Activated CD4-positive, alpha-beta memory T cell treated with anti-CD3 and anti-CD28 coated beads for 36 hours (primary cell): ENCODE data around the gene PDE4B. TPM values are rescaled to one million over a fixed set of nuclear protein-coding genes. Genes with fewer than 3 reads are reported as not detected.

Experiments used
- CTCF ChIA-PET: fragments of 350-600 bp; sonication (Branson Sonifier 250); formaldehyde crosslinking; loops from one replicate; lab custom pipeline; 2021; ENCODE audit warnings: antibody characterized with exemption, inconsistent platforms; lab: Charles Lee
- POLR2A ChIA-PET: fragments of 350-600 bp; sonication (Branson Sonifier 250); formaldehyde crosslinking; loops from one replicate; lab custom pipeline; 2021; ENCODE audit warnings: antibody characterized with exemption; lab: Charles Lee
- DNase-seq: peaks from one replicate; pipeline ENCODE4 v3.0.0-alpha.2; 2020
- H3K27ac Mint-ChIP-seq: one replicate; pipeline ENCODE4 v1.8.0; 2021; ENCODE audit warnings: mixed read lengths
- H3K27me3 Mint-ChIP-seq: one replicate; pipeline ENCODE4 v1.8.0; 2021; ENCODE audit warnings: mixed read lengths
- H3K36me3 Mint-ChIP-seq: one replicate; pipeline ENCODE4 v1.8.0; 2021; ENCODE audit warnings: mixed read lengths
- H3K4me1 Mint-ChIP-seq: one replicate; pipeline ENCODE4 v1.8.0; 2021; ENCODE audit warnings: low read depth, mixed read lengths
- H3K4me3 Mint-ChIP-seq: one replicate; pipeline ENCODE4 v1.8.0; 2021; ENCODE audit warnings: mild to moderate bottlenecking, mixed read lengths
- H3K9me3 Mint-ChIP-seq: one replicate; pipeline ENCODE4 v1.8.0; 2021; ENCODE audit warnings: mixed read lengths
- intact Hi-C: fragments of 100-400 bp; cut with micrococcal nuclease; formaldehyde crosslinking; loops from one replicate; pipeline ENCODE4 v1.15.1; 2023
- total RNA-seq, 2 experiments: library from RNA; stranded (reverse); gene quantifications; one replicate each; pipeline ENCODE4 v1.2.3, GENCODE V29; 2021

Gene PDE4B
- total RNA-seq, 2 experiments from 2014 or later = 34.7 to 38.3 TPM

DNA sequence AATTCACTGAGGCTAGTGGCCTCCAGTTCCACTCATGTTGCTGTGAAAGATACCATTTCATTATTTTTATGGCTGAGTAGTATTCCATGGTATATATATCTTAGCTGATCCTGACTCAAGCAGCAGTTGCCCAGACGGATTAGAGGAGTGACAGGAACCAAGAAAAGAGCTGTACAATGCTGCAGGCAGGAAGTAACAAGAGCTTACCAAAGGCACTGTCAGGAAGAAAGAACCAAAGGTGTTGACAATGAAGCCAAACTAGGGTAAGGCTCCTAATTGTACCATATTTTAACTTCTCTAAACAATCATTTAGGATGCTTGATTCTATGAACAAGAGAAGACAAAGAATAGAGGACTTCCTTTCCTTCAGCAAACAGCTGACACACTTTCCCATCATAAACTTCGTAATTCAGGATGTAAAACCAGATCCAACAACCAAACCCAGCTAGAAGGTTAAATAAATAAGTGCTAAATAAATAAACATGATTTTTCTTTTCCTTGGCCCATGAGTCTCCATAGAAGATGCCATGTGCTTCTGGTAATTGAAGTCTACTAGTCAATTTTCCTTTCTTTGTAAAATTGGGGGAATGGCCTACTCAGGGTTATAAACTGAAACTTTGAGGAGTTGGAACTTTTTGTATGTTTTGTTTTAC is 493.0 kb downstream of the PDE4B start:
- DNase-seq = no peak
- intact Hi-C loops = loop anchor here (10.0 kb wide), 3 partner anchors 639 to 1399 kb away; partner anchors contain the start of genes DNAI4, GADD45A and MIER1
- Mint-ChIP-seq H3K4me3 (no peak overlapping the region), H3K4me1 (peaks cover 83% of the 10 kb centered on the region), H3K27ac (peak overlapping the region; percentile 8), H3K9me3 (no peaks in the 10 kb centered on the region), H3K27me3 (no peaks in the 10 kb centered on the region), H3K36me3 (no peaks in the 10 kb centered on the region)
- ChIA-PET CTCF (interaction anchor here (0.6 to 2.4 kb wide), 5 partner anchors 11 to 562 kb away, joined by 3 to 8 read pairs (median 3); no protein-coding TSS in a partner anchor), POLR2A (interaction anchor here (1.0 to 2.5 kb wide), 2 partner anchors 59 to 150 kb away, joined by 3 to 6 read pairs; no protein-coding TSS in a partner anchor)

DNA sequence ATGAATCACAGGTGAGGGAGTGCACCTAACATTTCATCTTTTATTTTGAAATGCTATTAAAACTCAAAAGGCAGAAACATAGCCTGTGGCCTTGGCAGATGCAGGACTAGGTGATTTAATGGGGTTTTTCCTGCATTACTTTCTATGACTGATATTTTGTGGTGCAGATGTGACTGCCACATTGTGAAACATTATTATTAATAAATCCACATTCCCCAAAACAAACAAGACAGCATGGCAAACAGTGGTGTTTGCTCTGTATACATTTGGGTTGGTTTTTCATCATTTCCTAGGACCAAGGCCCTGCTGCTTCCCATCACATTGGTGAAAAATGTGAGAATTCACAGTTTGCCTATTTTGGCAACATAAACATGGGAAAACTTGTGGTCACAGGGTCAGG is 493.6 kb downstream of the PDE4B start:
- DNase-seq = no peak
- ChIA-PET POLR2A (interaction anchor here (1.0 to 2.5 kb wide), 2 partner anchors 59 to 150 kb away, joined by 3 to 6 read pairs; no protein-coding TSS in a partner anchor), CTCF (interaction anchor here (0.7 to 2.4 kb wide), 4 partner anchors 12 to 150 kb away, joined by 3 to 8 read pairs (median 4); no protein-coding TSS in a partner anchor)
- H3K27ac Mint-ChIP-seq = peak overlapping the region; percentile 8
- intact Hi-C loops = loop anchor here (10.0 kb wide), 3 partner anchors 638 to 1398 kb away; partner anchors contain the start of genes DNAI4, GADD45A and MIER1
- peaks cover 84% of the 10 kb centered on the region for H3K4me1 Mint-ChIP-seq
- H3K9me3 Mint-ChIP-seq = no peaks in the 10 kb centered on the region
- H3K4me3 Mint-ChIP-seq = no peak overlapping the region
- no peaks in the 10 kb centered on the region for H3K36me3 Mint-ChIP-seq
- no peaks in the 10 kb centered on the region for H3K27me3 Mint-ChIP-seq

DNA sequence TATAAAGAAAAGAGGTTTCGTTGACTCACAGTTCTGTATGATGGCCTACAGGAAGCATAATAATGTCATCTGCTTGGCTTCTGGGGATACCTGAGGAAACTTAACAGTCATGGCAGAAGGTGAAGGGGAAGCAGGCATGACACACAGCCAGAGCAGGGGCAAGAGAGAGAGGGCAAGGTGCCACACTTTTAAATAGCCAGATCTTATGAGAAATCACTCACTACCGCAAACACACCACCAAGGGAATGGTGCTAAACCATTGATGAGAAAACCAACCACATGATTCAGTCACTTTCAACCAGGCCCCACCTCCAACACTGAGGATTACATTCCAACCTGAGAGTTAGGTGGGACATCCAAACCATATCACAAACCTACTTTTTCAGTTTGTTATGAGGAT is 495.4 kb downstream of the PDE4B start:
- Mint-ChIP-seq H3K4me1 (peaks cover 73% of the 10 kb centered on the region), H3K36me3 (no peaks in the 10 kb centered on the region), H3K9me3 (no peaks in the 10 kb centered on the region), H3K4me3 (no peak overlapping the region), H3K27ac (peak overlapping the region; percentile 20), H3K27me3 (no peaks in the 10 kb centered on the region)
- intact Hi-C loops = loop anchor here (1.0 to 10.0 kb wide), 4 partner anchors 13 to 1397 kb away; partner anchors contain the start of genes DNAI4, GADD45A and MIER1
- ChIA-PET CTCF (interaction anchor here (1.2 to 1.3 kb wide), 2 partner anchors 44 to 156 kb away, joined by 3 to 4 read pairs; no protein-coding TSS in a partner anchor), POLR2A (no interaction called here)
- DNase-seq = peak; percentile 62

DNA sequence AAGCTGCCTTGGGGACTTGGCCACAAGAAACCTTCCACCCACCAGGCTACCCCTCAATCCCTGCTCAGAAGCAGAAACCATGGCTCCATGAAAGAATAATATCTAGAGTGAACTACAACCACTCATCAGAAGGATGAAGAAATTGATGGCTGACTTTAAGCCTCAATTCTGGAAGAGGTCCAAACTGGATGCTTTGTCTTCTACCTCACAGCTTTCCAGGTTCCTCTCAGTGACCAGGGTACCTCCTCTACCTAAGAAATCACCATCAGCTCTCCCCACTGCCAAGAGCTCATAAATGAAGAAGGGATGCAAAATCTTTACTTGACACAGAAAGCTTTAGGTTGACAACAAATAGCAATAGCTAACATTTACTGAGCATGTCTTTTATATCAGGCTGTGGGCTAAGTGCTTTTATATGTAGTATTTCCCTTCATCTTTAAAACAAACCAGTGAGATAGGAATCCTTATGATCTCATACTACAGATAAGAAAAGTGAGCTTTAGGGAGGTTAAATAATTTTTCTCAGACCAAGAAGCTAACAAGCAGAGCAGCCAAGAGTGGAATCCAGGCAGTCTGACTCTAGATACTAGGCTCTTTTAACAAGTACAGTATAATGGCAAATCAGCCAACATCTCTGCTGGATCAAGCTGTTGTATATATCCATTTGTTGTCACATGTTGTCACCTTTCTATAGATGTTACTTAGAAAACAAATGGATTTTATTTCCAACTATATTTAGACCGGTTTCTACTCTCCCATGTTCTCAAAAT is 498.3 kb downstream of the PDE4B start:
- Mint-ChIP-seq H3K9me3 (no peaks in the 10 kb centered on the region), H3K4me1 (peaks cover 61% of the 10 kb centered on the region), H3K27ac (no peak overlapping the region), H3K27me3 (no peaks in the 10 kb centered on the region), H3K36me3 (no peaks in the 10 kb centered on the region), H3K4me3 (no peak overlapping the region)
- intact Hi-C loops = no loop called here
- CTCF ChIA-PET = interaction anchor here (0.7 kb wide), 1 partner anchor 9 kb away, joined by 3 read pairs; no protein-coding TSS in a partner anchor
- DNase-seq = no peak
- POLR2A ChIA-PET = interaction anchor here (0.6 to 1.2 kb wide), 5 partner anchors 10 to 42 kb away, joined by 3 to 5 read pairs (median 3); no protein-coding TSS in a partner anchor

DNA sequence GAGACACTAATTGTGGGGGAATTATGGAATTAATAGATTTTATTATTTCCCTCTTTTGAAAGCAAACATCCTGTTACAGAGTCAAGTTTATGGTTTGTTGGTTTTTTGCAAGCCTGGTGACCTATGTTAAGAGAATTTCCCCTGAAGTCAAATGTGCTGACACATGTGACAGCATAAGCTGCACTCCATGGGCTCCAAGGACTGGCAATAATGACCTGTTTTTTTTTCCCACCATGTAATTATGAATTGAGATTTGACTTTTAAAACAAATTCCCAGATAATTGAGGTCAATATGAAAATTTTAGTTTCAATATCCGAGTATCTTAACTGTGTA is 498.8 kb downstream of the PDE4B start:
- Mint-ChIP-seq H3K27ac (no peak overlapping the region), H3K4me1 (peaks cover 61% of the 10 kb centered on the region), H3K4me3 (no peak overlapping the region), H3K27me3 (no peaks in the 10 kb centered on the region), H3K36me3 (no peaks in the 10 kb centered on the region), H3K9me3 (no peaks in the 10 kb centered on the region)
- CTCF ChIA-PET = interaction anchor here (1.3 kb wide), 1 partner anchor 49 kb away, joined by 4 read pairs; no protein-coding TSS in a partner anchor
- POLR2A ChIA-PET = interaction anchor here (1.2 kb wide), 2 partner anchors 9 to 11 kb away, joined by 3 to 5 read pairs; no protein-coding TSS in a partner anchor
- intact Hi-C loops = no loop called here
- DNase-seq = no peak

DNA sequence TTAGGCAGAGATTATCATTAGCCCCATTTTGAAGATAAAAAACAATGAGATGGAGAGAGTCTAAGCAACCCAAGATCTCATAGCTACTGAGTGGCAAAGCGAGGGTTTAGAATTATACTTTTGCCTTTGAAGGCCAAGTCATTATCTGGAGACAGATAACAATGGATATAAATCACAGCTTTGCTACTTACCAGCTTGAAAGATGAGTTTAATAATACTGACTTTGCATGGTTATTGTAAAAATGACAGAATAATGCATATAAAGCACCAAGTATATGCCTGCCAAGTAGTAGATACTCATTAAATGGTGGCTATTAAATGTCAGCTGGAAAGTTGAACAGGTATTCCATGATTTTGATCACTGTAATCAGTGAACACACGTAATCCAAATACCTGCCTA is 499.6 kb downstream of the PDE4B start:
- intact Hi-C loops = no loop called here
- Mint-ChIP-seq H3K36me3 (no peaks in the 10 kb centered on the region), H3K27ac (no peak overlapping the region), H3K27me3 (no peaks in the 10 kb centered on the region), H3K9me3 (no peaks in the 10 kb centered on the region), H3K4me1 (peaks cover 65% of the 10 kb centered on the region), H3K4me3 (no peak overlapping the region)
- CTCF ChIA-PET = interaction anchor here (1.3 kb wide), 1 partner anchor 50 kb away, joined by 4 read pairs; no protein-coding TSS in a partner anchor
- no peak for DNase-seq
- POLR2A ChIA-PET = interaction anchor here (1.1 to 1.2 kb wide), 2 partner anchors 11 to 17 kb away, joined by 3 to 4 read pairs; no protein-coding TSS in a partner anchor

DNA sequence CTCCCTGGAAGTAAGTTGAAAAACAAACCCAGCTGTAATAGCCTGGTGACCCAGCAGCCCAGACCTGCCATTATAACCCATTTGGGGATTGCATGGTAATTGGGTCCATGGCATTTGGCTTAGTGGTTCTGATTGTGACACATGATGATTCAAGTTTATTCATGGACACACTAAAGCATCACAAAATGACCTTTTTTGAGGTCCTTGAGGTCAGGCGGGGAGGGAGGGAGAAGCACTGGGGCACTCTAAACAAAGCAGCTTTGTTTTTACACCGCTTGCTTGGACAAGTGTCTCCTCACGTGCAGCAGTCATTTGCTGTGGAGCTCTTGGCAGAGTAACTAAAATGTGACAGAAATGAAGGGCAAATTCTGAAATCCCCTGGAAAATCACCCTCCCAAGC is 500.2 kb downstream of the PDE4B start:
- Mint-ChIP-seq H3K27me3 (no peaks in the 10 kb centered on the region), H3K9me3 (no peaks in the 10 kb centered on the region), H3K27ac (no peak overlapping the region), H3K4me1 (peaks cover 62% of the 10 kb centered on the region), H3K4me3 (no peak overlapping the region), H3K36me3 (no peaks in the 10 kb centered on the region)
- ChIA-PET CTCF (interaction anchor here (1.3 kb wide), 1 partner anchor 50 kb away, joined by 4 read pairs; no protein-coding TSS in a partner anchor), POLR2A (interaction anchor here (1.1 kb wide), 1 partner anchor 18 kb away, joined by 4 read pairs; no protein-coding TSS in a partner anchor)
- no peak for DNase-seq
- intact Hi-C loops = no loop called here

DNA sequence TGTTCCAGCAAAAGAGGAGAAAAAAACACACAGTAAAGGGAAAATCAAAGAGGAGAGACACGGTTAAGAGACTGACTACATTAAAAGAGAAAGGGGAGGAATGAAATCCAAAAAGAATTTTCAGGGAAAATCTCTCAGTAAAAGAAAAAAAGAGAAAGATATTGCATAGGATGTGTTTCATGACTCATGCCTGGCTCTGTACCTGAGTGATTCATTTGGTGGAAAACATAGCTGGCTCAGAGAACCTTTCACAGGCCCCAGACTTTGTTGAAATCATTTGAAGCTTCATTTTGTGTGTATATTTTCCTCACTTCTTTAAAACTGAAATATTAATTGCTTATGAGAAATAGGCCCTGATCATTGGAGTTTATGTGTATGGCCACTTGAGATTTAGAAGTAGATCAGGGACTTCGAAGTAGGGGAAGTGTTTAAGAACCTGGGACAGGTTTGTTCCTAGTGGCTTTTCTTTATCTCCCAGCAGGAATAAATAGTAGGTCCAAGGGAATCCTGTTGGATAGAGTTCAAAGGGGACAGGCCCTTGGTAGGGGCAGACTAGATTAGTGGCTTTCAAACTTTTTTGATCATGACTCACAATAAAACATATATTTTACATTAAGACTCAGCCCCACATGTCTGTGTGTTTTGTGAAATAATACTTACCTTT is 502.1 kb downstream of the PDE4B start:
- H3K4me3 Mint-ChIP-seq = no peak overlapping the region
- POLR2A ChIA-PET = interaction anchor here (0.9 to 1.0 kb wide), 2 partner anchors 13 to 37 kb away, joined by 4 read pairs; no protein-coding TSS in a partner anchor
- H3K27me3 Mint-ChIP-seq = no peaks in the 10 kb centered on the region
- no peaks in the 10 kb centered on the region for H3K36me3 Mint-ChIP-seq
- no peaks in the 10 kb centered on the region for H3K9me3 Mint-ChIP-seq
- CTCF ChIA-PET = interaction anchor here (0.9 to 1.7 kb wide), 2 partner anchors 31 to 152 kb away, joined by 3 to 5 read pairs; no protein-coding TSS in a partner anchor
- H3K4me1 Mint-ChIP-seq = peaks cover 56% of the 10 kb centered on the region
- no peak for DNase-seq
- peak overlapping the region; percentile 68 for H3K27ac Mint-ChIP-seq
- intact Hi-C loops = no loop called here

DNA sequence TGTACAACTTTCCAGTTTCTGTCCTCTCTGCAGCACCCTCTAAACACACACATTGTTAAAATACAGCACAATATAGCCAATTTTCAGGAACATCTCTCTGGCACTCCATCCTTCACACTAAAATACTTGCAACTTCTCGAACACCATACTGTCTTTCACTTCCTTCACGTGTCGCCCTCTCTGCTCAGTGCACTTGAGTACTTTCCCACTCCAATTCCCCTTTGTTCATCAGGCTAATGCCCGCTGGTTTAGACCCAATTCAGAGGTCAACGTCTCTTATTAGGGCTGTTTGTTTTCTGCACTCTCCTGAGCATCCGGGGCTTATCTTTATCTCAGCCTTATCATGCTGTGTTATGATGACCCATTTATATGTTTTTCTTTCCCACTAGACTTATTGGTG is 503.1 kb downstream of the PDE4B start:
- POLR2A ChIA-PET = no interaction called here
- no peak for DNase-seq
- intact Hi-C loops = no loop called here

DNA sequence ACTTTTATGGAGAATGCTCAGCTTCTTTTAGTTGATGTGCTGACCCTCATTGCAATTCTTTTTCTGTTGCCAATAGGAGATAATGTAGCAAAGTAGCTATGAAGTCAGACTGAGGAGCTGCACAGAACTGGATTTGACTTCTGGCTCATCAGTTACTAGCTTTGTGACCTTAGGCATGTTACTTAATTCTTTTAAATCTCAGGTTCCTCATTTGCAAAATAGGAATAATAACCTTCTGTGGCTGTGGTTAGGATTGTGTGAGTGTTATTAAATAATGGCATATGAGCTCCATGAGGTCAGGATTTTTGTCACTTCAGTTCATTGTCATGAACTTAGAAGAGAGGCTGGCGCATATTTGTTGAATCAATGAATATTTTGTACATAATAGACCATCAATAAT is 503.7 kb downstream of the PDE4B start:
- Mint-ChIP-seq H3K4me3 (no peak overlapping the region), H3K9me3 (no peaks in the 10 kb centered on the region), H3K27me3 (no peaks in the 10 kb centered on the region), H3K36me3 (no peaks in the 10 kb centered on the region), H3K4me1 (peaks cover 53% of the 10 kb centered on the region), H3K27ac (no peak overlapping the region)
- CTCF ChIA-PET = interaction anchor here (0.7 to 0.8 kb wide), 2 partner anchors 32 to 47 kb away, joined by 3 to 4 read pairs; no protein-coding TSS in a partner anchor
- intact Hi-C loops = no loop called here
- POLR2A ChIA-PET = no interaction called here
- no peak for DNase-seq

More for the DNA sequence above, 503.1 kb downstream of the PDE4B start:
- H3K4me1 Mint-ChIP-seq = peaks cover 54% of the 10 kb centered on the region
- no peaks in the 10 kb centered on the region for H3K27me3 Mint-ChIP-seq
- H3K36me3 Mint-ChIP-seq = no peaks in the 10 kb centered on the region
- no peak overlapping the region for H3K27ac Mint-ChIP-seq
- no peaks in the 10 kb centered on the region for H3K9me3 Mint-ChIP-seq
- CTCF ChIA-PET = interaction anchor here (0.7 to 1.7 kb wide), 3 partner anchors 31 to 151 kb away, joined by 3 to 5 read pairs (median 4); no protein-coding TSS in a partner anchor
- H3K4me3 Mint-ChIP-seq = no peak overlapping the region

DNA sequence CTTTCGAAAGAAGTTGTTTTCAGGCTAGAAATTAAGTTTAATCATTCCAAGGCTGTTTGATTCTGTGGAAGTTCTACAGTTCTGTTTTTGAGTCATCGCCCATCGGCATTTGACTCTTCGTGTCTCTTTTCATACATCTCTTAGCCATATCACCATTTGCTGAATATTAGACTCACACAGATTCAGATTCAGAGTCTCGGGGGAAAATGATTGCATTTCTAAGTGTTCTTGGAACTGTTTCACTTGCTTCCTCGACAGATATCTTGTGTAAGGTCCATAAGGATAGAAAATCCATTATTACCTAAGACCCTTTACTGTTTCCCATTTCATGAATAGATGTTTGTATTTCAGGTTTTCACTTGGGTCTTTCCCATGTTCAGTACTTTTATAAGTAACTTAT is 504.3 kb downstream of the PDE4B start:
- DNase-seq = no peak
- H3K4me1 Mint-ChIP-seq = peaks cover 54% of the 10 kb centered on the region
- H3K4me3 Mint-ChIP-seq = no peak overlapping the region

More for the DNA sequence above, 504.3 kb downstream of the PDE4B start:
- no peaks in the 10 kb centered on the region for H3K9me3 Mint-ChIP-seq
- POLR2A ChIA-PET = no interaction called here
- H3K27ac Mint-ChIP-seq = no peak overlapping the region
- H3K27me3 Mint-ChIP-seq = no peaks in the 10 kb centered on the region
- intact Hi-C loops = no loop called here
- no peaks in the 10 kb centered on the region for H3K36me3 Mint-ChIP-seq
- CTCF ChIA-PET = no interaction called here
